ENCODE measurements around the gene BLVRA. TPM values are rescaled to one million over a fixed set of nuclear protein-coding genes. Genes with fewer than 3 reads are reported as not detected.
"Not testable (repeated sequence)": the region's sequence is repeated elsewhere in the genome, so short reads cannot be mapped to it uniquely, and the experiment has no call there.

The BLVRA gene
- total RNA-seq, 1 donor, result 24.0 TPM

DNA sequence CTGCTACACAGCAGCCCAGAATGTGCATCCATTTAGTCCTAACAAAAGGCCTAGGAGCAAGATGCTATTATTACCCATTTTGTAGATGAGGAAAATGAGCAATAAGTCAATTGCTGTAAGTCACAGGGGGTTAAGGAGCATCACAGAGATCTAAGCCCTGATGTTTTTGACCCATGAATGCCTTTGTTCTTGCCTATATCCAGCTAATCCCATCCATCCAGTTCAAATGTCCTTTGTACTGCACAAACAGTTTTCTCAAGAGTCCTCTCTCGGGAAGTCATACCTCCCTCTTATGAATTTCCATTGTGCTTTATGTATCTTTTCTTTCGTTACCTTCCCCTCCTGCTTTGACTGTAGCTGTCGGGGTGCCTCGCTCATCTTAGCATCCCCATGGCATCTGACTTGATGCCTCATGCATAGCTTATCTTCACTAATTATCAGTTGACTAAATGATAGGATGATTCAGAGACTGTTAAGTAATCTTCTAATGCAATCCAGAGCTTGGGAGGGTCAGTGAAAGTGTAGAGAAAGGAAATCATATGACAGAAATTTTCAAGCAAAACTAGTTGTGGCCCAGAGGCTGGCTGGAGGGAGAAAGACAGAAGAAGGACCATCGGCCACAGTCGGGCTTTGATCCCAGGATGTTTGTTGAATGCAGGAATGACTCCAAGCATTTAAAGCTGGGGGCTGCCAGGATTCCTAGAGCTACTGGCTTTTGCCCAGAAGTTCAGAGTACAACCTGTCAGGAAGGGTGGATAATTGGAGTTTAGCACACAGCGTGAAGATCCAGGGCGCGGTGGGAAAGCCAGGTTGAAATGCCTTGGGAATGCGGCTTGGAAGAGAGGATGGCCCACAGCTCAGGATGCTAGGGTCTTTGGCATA, 23.5 kb downstream of the BLVRA start:
- H3K4me3 ChIP-seq (ENCODE audit: low read depth, low read length), result no peak overlapping the region
- DNase-seq (ENCODE audit: low read depth), result peak; percentile 74
- TF ChIP-seq, protein P1, sequence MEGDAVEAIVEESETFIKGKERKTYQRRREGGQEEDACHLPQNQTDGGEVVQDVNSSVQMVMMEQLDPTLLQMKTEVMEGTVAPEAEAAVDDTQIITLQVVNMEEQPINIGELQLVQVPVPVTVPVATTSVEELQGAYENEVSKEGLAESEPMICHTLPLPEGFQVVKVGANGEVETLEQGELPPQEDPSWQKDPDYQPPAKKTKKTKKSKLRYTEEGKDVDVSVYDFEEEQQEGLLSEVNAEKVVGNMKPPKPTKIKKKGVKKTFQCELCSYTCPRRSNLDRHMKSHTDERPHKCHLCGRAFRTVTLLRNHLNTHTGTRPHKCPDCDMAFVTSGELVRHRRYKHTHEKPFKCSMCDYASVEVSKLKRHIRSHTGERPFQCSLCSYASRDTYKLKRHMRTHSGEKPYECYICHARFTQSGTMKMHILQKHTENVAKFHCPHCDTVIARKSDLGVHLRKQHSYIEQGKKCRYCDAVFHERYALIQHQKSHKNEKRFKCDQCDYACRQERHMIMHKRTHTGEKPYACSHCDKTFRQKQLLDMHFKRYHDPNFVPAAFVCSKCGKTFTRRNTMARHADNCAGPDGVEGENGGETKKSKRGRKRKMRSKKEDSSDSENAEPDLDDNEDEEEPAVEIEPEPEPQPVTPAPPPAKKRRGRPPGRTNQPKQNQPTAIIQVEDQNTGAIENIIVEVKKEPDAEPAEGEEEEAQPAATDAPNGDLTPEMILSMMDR (IDR thresholded peaks at IDR 0.05; ENCODE audit: insufficient read depth, low read length), result no peak

DNA sequence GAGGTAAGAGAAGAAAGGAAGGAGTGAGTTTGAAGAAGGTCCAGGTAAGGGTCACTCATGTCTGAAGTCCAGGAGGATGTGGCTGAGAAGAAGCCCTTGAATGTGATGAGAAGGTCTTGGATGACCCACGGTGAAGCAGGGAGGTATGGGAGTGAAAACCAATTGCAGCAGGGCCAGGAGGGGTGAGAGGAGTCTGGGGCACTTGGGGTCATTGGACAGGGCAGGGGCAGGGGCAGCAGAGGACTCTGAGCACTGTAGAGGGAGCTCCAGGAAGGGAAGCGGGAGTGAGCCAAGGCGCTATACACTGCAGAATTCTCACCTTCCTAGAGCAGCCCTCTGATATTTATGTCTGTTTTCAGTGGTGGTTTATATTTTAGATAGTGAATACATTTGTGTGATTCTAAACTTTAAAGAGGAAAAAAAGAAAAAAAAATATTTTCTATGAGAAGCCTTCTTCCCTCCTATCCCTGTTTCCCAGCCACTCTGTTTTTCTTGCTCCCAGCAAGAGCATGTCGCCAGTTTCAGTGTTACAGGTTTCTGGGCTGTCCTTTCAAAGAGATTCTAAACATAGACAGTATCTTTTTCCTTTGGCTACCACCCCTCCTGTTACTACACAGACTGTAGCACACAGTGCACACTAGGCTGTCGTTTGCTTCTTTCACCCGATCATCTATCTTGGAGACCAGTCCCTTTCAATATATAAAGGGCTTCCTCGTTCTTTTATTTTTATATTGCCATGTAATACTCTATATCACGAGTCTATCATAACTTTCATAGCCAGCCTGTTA, 24.5 kb downstream of the BLVRA start:
- DNase-seq (ENCODE audit: low read depth), result no peak
- TF ChIP-seq, protein P1 (IDR thresholded peaks at IDR 0.05; ENCODE audit: insufficient read depth, low read length), result no peak
- H3K4me3 ChIP-seq (ENCODE audit: low read depth, low read length), result no peak overlapping the region

DNA sequence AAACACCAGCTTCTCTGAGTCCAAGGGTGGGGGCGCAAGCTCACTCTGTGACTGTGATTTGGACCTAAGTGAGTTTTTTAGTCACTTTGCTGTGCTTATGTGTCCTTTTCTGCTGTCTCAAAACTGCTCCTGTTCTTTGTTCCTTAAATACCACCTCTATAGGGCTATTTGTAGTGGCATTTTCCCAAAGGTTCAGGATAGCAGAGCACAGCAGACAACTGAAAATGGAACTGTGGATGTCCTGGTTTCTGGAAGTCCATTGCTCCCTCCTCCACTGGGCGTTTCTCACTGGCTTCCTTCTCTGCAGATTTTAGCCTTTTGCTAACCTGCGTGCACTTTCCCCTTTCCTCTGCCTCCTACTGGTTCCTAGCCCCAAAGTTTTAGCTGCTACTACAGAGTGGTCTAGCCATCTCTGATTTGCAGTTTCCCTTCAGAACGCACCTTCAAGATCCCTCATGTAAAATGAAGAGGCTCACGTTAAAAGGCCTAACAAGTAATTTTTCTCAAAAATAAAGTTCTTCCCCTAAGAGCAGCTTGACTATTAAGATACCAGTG, 25.6 kb downstream of the BLVRA start:
- no peak overlapping the region for H3K4me3 ChIP-seq (ENCODE audit: low read depth, low read length)
- TF ChIP-seq, protein P1 (IDR thresholded peaks at IDR 0.05; ENCODE audit: insufficient read depth, low read length), result no peak
- no peak for DNase-seq (ENCODE audit: low read depth)

DNA sequence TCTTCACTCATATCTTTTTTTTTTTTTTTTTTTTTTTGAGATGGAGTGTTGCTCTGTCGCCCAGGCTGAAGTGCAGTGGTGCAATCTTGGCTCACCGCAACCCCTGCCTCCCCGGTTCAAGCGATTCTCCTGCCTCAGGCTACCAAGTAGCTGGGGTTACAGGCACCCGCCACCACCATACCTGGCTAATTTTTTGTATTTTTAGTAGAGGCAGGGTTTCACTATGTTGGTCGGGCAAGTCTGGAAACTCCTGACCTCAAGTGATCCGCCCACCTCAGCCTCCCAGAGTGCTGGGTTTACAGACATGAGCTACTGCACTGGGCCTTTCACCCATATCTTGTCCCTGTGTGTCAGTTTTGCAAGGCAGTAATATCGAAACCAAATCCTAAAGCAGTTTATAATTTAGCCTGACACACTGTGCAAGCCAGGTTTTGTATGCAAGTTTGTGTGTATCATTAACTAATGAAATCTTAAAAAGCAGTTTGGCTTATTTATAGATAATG, 26.2 kb downstream of the BLVRA start:
- not testable (repeated sequence) for DNase-seq (ENCODE audit: low read depth); H3K4me3 ChIP-seq (ENCODE audit: low read depth, low read length)

DNA sequence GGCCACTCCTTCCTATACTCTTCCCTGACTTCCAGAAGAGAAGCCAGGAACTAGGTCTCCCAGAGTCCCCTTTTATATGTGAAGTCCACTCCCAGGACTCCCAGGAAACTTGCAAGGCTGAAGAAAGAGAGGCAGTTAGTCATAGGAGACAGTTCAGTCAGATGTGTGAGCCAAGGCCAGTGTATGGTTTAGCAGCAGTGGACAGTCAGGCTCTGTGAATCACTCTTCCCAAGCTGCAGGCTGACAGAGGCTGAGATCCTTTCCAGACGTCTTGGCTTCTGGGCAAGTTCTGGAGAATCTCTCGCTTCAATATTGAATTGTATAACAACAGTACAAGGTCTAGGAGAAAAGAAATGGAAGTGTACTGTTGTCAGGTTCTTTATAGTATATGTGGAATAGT, 26.9 kb downstream of the BLVRA start:
- DNase-seq (ENCODE audit: low read depth), result peak; percentile 97
- no peak overlapping the region for H3K4me3 ChIP-seq (ENCODE audit: low read depth, low read length)
- TF ChIP-seq, protein P1 (IDR thresholded peaks at IDR 0.05; ENCODE audit: insufficient read depth, low read length), result no peak

DNA sequence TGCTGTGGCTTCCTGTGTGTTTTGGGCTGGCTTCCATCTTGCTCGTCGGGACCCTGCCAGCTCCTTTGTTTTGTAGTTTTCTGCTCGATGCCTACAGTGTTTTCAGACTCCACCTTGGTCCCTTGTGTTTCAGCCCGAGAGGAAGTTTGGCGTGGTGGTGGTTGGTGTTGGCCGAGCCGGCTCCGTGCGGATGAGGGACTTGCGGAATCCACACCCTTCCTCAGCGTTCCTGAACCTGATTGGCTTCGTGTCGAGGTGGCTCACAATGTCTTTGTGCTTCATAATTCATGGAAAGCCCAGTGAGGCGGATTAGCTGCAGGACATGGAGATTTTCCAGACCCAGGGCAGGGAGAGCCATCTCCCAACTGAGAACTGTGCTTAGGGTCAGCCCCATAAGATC, 29.3 kb downstream of the BLVRA start:
- H3K4me3 ChIP-seq (ENCODE audit: low read depth, low read length), result no peak overlapping the region
- TF ChIP-seq, protein P1 (IDR thresholded peaks at IDR 0.05; ENCODE audit: insufficient read depth, low read length), result no peak
- DNase-seq (ENCODE audit: low read depth), result no peak

DNA sequence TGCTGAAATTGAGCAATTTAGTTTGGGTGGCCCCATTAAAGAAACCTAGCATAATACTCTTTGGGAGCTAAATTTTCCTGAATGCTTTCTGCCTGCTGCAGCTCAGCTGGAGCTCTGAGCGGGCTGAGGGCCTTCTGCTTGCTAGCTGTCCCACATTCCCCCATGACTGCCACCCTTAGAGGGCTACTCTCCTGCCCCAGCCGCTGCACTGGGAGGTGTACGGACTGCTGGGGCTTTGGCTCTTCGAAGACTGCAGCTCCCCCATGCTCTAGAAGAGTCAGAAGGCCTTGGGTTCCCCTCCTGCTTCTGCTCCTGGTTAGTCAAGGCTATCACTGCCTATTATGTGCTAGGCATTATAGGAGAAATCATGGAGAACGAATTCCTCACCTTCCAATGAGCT, 31.5 kb downstream of the BLVRA start:
- DNase-seq (ENCODE audit: low read depth), result no peak
- no peak overlapping the region for H3K4me3 ChIP-seq (ENCODE audit: low read depth, low read length)
- TF ChIP-seq, protein P1 (IDR thresholded peaks at IDR 0.05; ENCODE audit: insufficient read depth, low read length), result no peak

Data from fibroblast of the aortic adventitia (primary cell).